Kidney (tissue), 14 donors: ENCODE measurements around the gene GPBAR1. TPM values are rescaled to one million over a fixed set of nuclear protein-coding genes. Genes with fewer than 3 reads are reported as not detected.

Experiments used
- DNase-seq, 5 donors: peaks; one replicate each; pipeline ENCODE4 v3.0.0-alpha.2; 2013 to 2020
- FAIRE-seq: peaks from 2 replicates; lab custom pipeline; 2012; peaks lifted over from hg19 to GRCh38; lab: Jason Lieb, UNC
- H3K27ac ChIP-seq, 2 donors: one replicate each; pipeline ENCODE4 v1.7.0; 2013; ENCODE audit warnings: low read depth in 2 of 2, low read length in 2 of 2, inconsistent platforms in 1 of 2
- H3K27me3 ChIP-seq: one replicate; pipeline ENCODE4 v1.7.1; 2013; ENCODE audit warnings: low read length, inconsistent platforms; ENCODE audit not compliant: control insufficient read depth, insufficient read depth
- H3K36me3 ChIP-seq, 3 donors: one replicate each; pipeline versions ENCODE4 v1.7.0 to v1.7.1; 2013; ENCODE audit warnings: low read length in 3 of 3, control low read depth in 1 of 3, inconsistent platforms in 1 of 3; ENCODE audit not compliant: insufficient read depth in 3 of 3, control insufficient read depth in 2 of 3
- H3K4me1 ChIP-seq, 3 donors: one replicate each; pipeline versions ENCODE4 v1.7.0 to v1.7.1; 2013; ENCODE audit warnings: low read length in 3 of 3, inconsistent platforms in 1 of 3, low read depth in 1 of 3; ENCODE audit not compliant: control insufficient read depth in 2 of 3, insufficient read depth in 2 of 3
- H3K4me3 ChIP-seq, 3 donors: one replicate each; pipeline versions ENCODE4 v1.7.0 to v1.8.1; 2013; ENCODE audit warnings: low read length in 3 of 3, control low read depth in 1 of 3, inconsistent platforms in 1 of 3
- H3K9ac ChIP-seq, 3 donors: one replicate each; pipeline versions ENCODE4 v1.7.0 to v1.7.1; 2013; ENCODE audit warnings: low read length in 3 of 3, control low read depth in 1 of 3, inconsistent platforms in 1 of 3
- H3K9me3 ChIP-seq, 3 donors: one replicate each; pipeline versions ENCODE4 v1.7.0 to v1.7.1; 2013; ENCODE audit warnings: low read length in 3 of 3, control low read depth in 1 of 3, inconsistent platforms in 1 of 3; ENCODE audit not compliant: control insufficient read depth in 2 of 3, insufficient read depth in 1 of 3
- intact Hi-C: fragments of 100-400 bp; cut with DNase I; formaldehyde crosslinking; loops from one replicate; pipeline ENCODE4 v1.11.1; 2022
- polyA plus RNA-seq: library from polyadenylated mRNA; stranded (reverse); fragments of 350-450 nt; fragmentation: Illumina TruSeq; extraction: RNeasy Lipid Tissue Mini Kit (QIAGEN cat#74804); gene quantifications from one replicate; pipeline ENCODE4 v1.2.3, GENCODE V29; 2014; ENCODE audit warnings: low read depth, low replicate concordance; ENCODE audit not compliant: insufficient read depth
- total RNA-seq: library from RNA; stranded (reverse); fragmentation: NEBNext Ultra II Directional; extraction: Animal tissue kit (Norgen Biotek cat#: 25700); gene quantifications from one replicate; pipeline ENCODE4 v1.2.1, GENCODE V29; 2021
- TF ChIP-seq, protein P1 (sequence below): IDR thresholded peaks from 3 replicates; pipeline ENCODE4 v1.5.1; 2012; ENCODE audit warnings: mild to moderate bottlenecking, moderate library complexity, borderline replicate concordance; ENCODE audit not compliant: insufficient read depth; ENCODE audit errors: extremely low read depth
- donor health status: control.
- donor health status: control.
- donor health status: control.
- donor health status: control.
- donor health status: control.
- donor health status: DM: yes; HTN: yes; CAD: no.
- donor health status: Normal renal cell carcinoma (clear cell type).

The GPBAR1 gene
- total and polyA plus RNA-seq, 2 donors from 2014 or later, result 3.2 to 6.0 TPM

- no peaks in the 10 kb centered on the region for H3K27me3 ChIP-seq
- DNase-seq, result no peak
- no peak overlapping the region for H3K4me3 ChIP-seq
- intact Hi-C loops, result no loop called here
- no peak for FAIRE-seq
- TF ChIP-seq, protein P1, sequence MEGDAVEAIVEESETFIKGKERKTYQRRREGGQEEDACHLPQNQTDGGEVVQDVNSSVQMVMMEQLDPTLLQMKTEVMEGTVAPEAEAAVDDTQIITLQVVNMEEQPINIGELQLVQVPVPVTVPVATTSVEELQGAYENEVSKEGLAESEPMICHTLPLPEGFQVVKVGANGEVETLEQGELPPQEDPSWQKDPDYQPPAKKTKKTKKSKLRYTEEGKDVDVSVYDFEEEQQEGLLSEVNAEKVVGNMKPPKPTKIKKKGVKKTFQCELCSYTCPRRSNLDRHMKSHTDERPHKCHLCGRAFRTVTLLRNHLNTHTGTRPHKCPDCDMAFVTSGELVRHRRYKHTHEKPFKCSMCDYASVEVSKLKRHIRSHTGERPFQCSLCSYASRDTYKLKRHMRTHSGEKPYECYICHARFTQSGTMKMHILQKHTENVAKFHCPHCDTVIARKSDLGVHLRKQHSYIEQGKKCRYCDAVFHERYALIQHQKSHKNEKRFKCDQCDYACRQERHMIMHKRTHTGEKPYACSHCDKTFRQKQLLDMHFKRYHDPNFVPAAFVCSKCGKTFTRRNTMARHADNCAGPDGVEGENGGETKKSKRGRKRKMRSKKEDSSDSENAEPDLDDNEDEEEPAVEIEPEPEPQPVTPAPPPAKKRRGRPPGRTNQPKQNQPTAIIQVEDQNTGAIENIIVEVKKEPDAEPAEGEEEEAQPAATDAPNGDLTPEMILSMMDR, result no peak
- H3K4me1 ChIP-seq, result no peaks in the 10 kb centered on the region
- no peaks in the 10 kb centered on the region for H3K9me3 ChIP-seq
- no peak overlapping the region for H3K27ac ChIP-seq
- peaks cover 16 to 63% (median 30%) of the 10 kb centered on the region in 3 donors for H3K36me3 ChIP-seq
- H3K9ac ChIP-seq, result no peak overlapping the region
Observed at GRCh38 chr2:218244665-218245064, 16.1 kb upstream of the GPBAR1 start.

GRCh38 chr2:218245214-218245613 lies 15.6 kb upstream of the GPBAR1 start:
- FAIRE-seq (no peak), DNase-seq (no peak)
- Histone ChIP-seq H3K36me3 (peaks cover 17 to 63% (median 35%) of the 10 kb centered on the region in 3 donors), H3K9ac (no peak overlapping the region), H3K27ac (no peak overlapping the region), H3K4me3 (no peak overlapping the region), H3K27me3 (no peaks in the 10 kb centered on the region), H3K9me3 (no peaks in the 10 kb centered on the region), H3K4me1 (no peaks in the 10 kb centered on the region)
- TF ChIP-seq, protein P1, result no peak
- intact Hi-C loops, result no loop called here

DNA sequence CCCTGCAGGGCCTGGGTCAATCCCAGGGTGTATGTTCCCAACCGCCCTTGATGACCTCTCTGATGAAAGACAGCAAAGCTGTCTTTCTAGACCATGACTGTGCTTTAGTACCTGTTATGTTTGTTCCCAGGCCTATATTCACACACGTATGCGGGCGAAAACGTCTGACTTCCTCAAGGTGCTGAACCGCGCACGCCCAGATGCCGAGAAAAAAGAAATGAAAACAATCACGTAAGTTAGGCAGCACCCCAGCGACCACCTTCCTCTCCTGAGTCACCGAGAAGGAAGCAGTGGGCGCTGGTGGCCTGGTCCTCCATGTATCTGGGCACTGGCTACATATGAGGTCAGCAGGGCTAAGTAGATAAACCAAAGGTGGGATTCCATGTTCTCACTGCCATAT lies 11.1 kb upstream of the GPBAR1 start:
- H3K27me3 ChIP-seq, result no peaks in the 10 kb centered on the region
- intact Hi-C loops, result no loop called here
- H3K4me3 ChIP-seq, result no peak overlapping the region
- no peaks in the 10 kb centered on the region for H3K9me3 ChIP-seq
- FAIRE-seq, result no peak
- DNase-seq, result no peak
- H3K4me1 ChIP-seq, result no peaks in the 10 kb centered on the region
- no peak overlapping the region for H3K9ac ChIP-seq
- no peak overlapping the region for H3K27ac ChIP-seq
- TF ChIP-seq, protein P1, result no peak
- peaks cover 28 to 80% (median 60%) of the 10 kb centered on the region in 3 donors for H3K36me3 ChIP-seq

- Histone ChIP-seq H3K4me1 (no peaks in the 10 kb centered on the region), H3K4me3 (no peak overlapping the region), H3K27ac (no peak overlapping the region), H3K36me3 (peaks cover 22 to 68% (median 50%) of the 10 kb centered on the region in 3 donors), H3K27me3 (no peaks in the 10 kb centered on the region), H3K9me3 (no peaks in the 10 kb centered on the region), H3K9ac (no peak overlapping the region)
- DNase-seq (no peak), FAIRE-seq (no peak)
- intact Hi-C loops, result no loop called here
- TF ChIP-seq, protein P1, result no peak
Observed at GRCh38 chr2:218252509-218253231, 8.1 kb upstream of the GPBAR1 start.
